Effector memory CD4-positive, alpha-beta T cell (primary cell): ENCODE measurements around the gene TMEM200B.
A peak's percentile ranks its signal among the peaks of the same experiment; 100 is the strongest.

Source experiments
- DNase-seq, 3 donors: peaks; one replicate each; pipeline ENCODE4 v3.0.0-alpha.2; 2020
- H3K27ac ChIP-seq: 2 replicates; pipeline ENCODE4 v1.7.0; 2013; ENCODE audit warnings: mild to moderate bottlenecking, low read length, moderate library complexity; ENCODE audit not compliant: insufficient read depth, poor library complexity, severe bottlenecking
- H3K27me3 ChIP-seq: replicated peaks from 2 replicates; pipeline ENCODE4 v1.7.0; 2013; ENCODE audit warnings: mild to moderate bottlenecking, low read length; ENCODE audit not compliant: insufficient read depth, control insufficient read depth, poor library complexity, severe bottlenecking
- H3K36me3 ChIP-seq: 2 replicates; pipeline ENCODE4 v1.7.0; 2013; ENCODE audit warnings: mild to moderate bottlenecking, low read length, moderate library complexity; ENCODE audit not compliant: control insufficient read depth, insufficient read depth
- H3K4me1 ChIP-seq: 2 replicates; pipeline ENCODE4 v1.7.0; 2013; ENCODE audit warnings: low read length, mild to moderate bottlenecking; ENCODE audit not compliant: control insufficient read depth, insufficient read depth, poor library complexity, severe bottlenecking
- H3K4me3 ChIP-seq: 2 replicates; pipeline ENCODE4 v1.7.0; 2013; ENCODE audit warnings: low read length, low read depth, mild to moderate bottlenecking; ENCODE audit not compliant: insufficient read depth, poor library complexity, severe bottlenecking
- H3K9me3 ChIP-seq: 2 replicates; pipeline ENCODE4 v1.7.0; 2013; ENCODE audit warnings: mild to moderate bottlenecking, low read length, moderate library complexity; ENCODE audit not compliant: control insufficient read depth

Gene TMEM200B

DNA sequence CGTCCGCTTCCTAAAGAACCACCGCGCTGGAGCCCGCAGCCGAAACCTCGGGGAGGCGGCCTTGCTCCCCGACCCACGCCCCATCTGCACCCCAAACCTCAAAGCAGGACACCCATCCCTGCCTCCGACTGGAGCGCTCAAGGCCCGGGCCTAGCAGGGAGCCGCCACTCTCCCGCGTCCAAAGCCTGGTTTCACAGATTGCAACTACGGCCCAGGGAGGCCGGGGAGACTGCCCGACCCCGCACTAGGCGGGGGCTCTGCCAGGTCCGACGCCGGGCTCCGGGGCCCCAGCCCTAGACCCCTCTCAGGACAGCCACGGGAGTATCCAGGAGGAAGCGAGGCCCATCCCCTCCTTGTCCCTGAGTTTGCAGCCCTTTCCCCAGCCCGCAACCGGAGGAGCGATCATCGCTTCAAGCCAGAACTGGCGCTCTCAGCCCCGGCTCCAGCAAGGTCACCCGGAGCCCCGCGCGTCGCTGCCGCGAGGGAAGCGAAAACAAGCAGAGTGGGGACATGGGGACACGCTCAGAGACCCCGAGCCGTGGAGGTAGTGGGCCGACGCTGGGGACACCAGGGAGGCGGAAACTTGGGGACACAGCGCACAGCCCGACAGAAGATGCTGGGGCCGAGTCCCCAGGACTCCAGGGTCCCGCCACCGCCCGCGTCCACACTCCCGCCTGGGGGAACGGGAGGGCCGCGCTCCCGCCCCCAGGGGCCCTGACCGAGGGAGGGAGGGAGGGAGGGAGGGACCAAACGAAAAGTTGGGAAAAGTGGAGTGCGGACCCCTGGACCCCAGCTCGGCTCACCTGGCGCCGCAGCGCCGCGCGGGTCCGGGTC lies 433 bp downstream of the TMEM200B start:
- no peaks in the 10 kb centered on the region for H3K36me3 ChIP-seq
- peak overlapping the region; percentile 54 for H3K4me3 ChIP-seq
- peaks cover 22% of the 10 kb centered on the region for H3K4me1 ChIP-seq
- peaks cover 37% of the 10 kb centered on the region for H3K27me3 ChIP-seq
- DNase-seq = no peak
- no peak overlapping the region for H3K27ac ChIP-seq
- H3K9me3 ChIP-seq = no peaks in the 10 kb centered on the region

DNA sequence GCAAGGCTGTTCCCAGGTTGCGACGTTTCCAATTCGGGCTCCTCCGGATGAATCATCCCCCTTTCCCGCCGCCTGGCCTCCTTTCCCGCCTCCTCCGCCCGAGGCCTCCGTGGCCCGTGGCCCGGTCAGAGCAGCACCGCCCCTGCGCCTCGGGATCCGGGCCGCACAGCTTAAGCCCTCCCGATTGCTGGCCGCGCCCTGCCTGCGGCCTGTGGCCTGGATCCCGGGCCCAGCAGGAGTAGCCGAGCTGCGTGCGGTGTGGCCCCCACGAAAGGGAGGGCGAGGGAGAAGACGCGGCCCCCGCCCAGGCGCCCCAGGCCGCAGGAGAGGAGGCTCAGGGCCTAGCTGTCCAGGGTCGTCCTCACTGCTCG lies 1.0 kb downstream of the TMEM200B start:
- H3K4me3 ChIP-seq = peak overlapping the region; percentile 54
- peaks cover 37% of the 10 kb centered on the region for H3K27me3 ChIP-seq
- DNase-seq = no peak
- H3K36me3 ChIP-seq = peaks cover 4% of the 10 kb centered on the region
- no peak overlapping the region for H3K27ac ChIP-seq
- peaks cover 22% of the 10 kb centered on the region for H3K4me1 ChIP-seq
- H3K9me3 ChIP-seq = no peaks in the 10 kb centered on the region

DNA sequence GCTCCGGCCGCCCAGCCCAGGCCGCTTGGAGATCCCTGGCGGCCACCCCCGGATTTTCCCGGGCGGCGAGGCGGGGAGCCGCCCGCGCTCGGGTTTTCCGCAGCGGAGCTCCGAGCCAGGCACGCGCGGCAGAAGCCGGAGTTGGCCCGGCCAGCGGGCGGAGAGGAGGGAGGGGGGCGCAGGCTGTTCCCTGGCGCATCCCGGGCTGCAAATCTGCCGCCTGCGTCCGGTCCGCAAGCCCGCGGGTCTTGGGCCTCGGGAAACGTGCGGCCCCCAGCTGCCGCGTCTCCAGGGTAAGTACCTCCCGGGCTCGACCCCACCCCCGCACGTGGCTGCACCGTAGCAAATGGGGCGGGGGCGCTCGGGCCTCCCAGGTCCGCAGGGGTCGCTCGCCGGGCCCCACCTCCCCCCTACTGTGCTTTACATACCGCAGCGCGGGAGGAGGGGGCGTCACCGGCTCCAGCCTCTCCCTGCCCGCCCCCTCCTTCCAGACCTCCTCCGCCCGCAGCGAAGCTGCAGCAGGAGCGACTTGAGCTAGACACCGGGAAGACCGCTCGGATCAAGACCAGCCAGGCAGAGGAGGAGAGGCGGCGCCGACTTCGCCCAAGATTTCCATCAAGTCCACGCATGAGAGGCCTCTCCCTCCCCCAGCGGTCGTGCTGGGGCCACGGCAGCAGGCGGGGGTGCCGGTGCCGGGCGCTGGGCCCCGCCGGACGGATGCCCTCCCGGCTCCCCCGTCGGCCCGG lies 1.6 kb downstream of the TMEM200B start:
- peaks cover 10% of the 10 kb centered on the region for H3K36me3 ChIP-seq
- no peak for DNase-seq
- peaks cover 22% of the 10 kb centered on the region for H3K4me1 ChIP-seq
- no peaks in the 10 kb centered on the region for H3K9me3 ChIP-seq
- no peak overlapping the region for H3K27ac ChIP-seq
- H3K4me3 ChIP-seq = peak overlapping the region; percentile 54
- peaks cover 37% of the 10 kb centered on the region for H3K27me3 ChIP-seq

- Histone ChIP-seq H3K4me3 (peak overlapping the region; percentile 54), H3K4me1 (peaks cover 22% of the 10 kb centered on the region), H3K36me3 (peaks cover 15% of the 10 kb centered on the region), H3K27ac (no peak overlapping the region), H3K27me3 (peaks cover 37% of the 10 kb centered on the region), H3K9me3 (no peaks in the 10 kb centered on the region)
- DNase-seq = no peak
Measured at GRCh38 chr1:29121516-29121935, 2.2 kb downstream of the TMEM200B start.

DNA sequence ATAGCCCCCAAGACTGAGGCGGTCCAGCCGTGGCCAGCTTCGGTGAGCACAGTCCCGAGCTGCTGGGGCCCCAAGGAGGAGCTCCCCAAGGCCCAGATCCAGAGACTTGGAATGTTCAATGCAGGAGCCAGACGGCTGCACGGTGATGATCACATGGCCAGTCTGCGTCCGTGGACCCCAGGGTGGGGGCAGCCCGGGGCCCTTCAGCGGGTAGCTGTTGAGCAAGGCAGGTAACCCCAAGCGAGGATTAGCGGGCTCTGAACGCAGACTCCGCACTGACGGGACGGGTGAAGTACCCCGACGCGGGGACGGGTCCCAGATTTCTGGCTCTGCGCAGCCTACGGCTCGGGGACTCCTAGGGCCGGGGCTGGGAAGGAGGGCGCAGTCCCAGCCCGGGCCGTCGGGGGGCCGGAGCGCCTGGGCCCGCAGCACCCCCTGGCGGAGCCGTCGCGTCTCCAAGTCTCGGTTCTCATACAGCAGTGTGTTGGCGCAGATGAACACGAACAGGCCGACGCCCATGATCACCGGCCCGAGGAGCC lies 2.7 kb downstream of the TMEM200B start:
- H3K9me3 ChIP-seq = no peaks in the 10 kb centered on the region
- peaks cover 37% of the 10 kb centered on the region for H3K27me3 ChIP-seq
- peaks cover 20% of the 10 kb centered on the region for H3K36me3 ChIP-seq
- H3K4me1 ChIP-seq = peaks cover 22% of the 10 kb centered on the region
- DNase-seq = peak; percentile 15 to 42 (median 40)
- H3K4me3 ChIP-seq = no peak overlapping the region
- H3K27ac ChIP-seq = no peak overlapping the region

GRCh38 chr1:29120367-29120766 lies 3.3 kb downstream of the TMEM200B start:
- peaks cover 26% of the 10 kb centered on the region for H3K36me3 ChIP-seq
- H3K27ac ChIP-seq = no peak overlapping the region
- no peaks in the 10 kb centered on the region for H3K9me3 ChIP-seq
- no peak for DNase-seq
- H3K4me3 ChIP-seq = no peak overlapping the region
- peaks cover 37% of the 10 kb centered on the region for H3K27me3 ChIP-seq
- H3K4me1 ChIP-seq = peaks cover 22% of the 10 kb centered on the region

GRCh38 chr1:29119121-29119929 lies 4.4 kb downstream of the TMEM200B start:
- DNase-seq = no peak
- no peaks in the 10 kb centered on the region for H3K9me3 ChIP-seq
- H3K36me3 ChIP-seq = peaks cover 31% of the 10 kb centered on the region
- H3K27me3 ChIP-seq = peaks cover 31% of the 10 kb centered on the region
- no peak overlapping the region for H3K27ac ChIP-seq
- H3K4me1 ChIP-seq = peaks cover 19% of the 10 kb centered on the region
- no peak overlapping the region for H3K4me3 ChIP-seq

DNA sequence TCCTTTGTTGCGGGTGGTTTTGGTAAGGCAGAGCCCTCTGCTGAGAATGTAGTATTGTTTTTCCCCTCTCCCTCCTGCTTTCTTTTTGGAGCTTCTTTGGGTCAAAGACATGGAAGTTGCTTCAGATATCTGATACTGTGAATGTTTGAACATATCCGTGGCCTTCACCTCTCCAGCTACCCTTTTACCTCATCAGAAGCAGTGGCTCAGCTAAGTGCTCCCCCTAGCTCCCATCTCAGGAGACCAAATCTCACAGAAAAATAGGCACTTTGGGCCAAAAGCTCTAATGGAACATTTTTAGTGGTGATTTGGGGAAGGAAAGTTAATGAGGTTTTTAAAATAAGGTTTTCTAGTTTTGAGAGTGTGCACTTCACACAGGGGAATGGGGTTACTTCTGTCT lies 6.3 kb downstream of the TMEM200B start:
- H3K36me3 ChIP-seq = peaks cover 51% of the 10 kb centered on the region
- H3K27ac ChIP-seq = no peak overlapping the region
- H3K9me3 ChIP-seq = no peaks in the 10 kb centered on the region
- no peak overlapping the region for H3K4me3 ChIP-seq
- peaks cover 9% of the 10 kb centered on the region for H3K4me1 ChIP-seq
- H3K27me3 ChIP-seq = peaks cover 15% of the 10 kb centered on the region
- no peak for DNase-seq

DNA sequence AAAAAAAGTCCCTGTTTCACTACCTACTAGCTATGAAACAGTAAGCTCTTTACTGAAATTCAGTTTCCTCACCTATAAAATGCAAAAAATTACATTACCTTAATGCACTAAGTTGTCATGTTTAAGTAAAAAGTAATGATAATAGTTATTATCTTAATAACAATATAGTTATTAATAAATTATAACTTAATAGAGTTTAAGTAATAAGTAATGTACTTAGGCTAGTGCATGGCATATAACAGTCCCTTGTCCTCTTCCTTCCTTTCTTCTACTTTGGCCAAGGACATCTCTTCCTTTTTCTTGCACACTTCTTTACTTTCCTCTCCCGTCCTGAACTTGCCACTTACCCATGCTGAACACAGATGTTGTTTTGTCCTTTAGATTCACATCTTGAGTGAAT lies 9.0 kb downstream of the TMEM200B start:
- H3K9me3 ChIP-seq = no peaks in the 10 kb centered on the region
- H3K4me3 ChIP-seq = no peak overlapping the region
- peaks cover 72% of the 10 kb centered on the region for H3K36me3 ChIP-seq
- no peaks in the 10 kb centered on the region for H3K4me1 ChIP-seq
- no peak for DNase-seq
- no peak overlapping the region for H3K27ac ChIP-seq
- H3K27me3 ChIP-seq = no peaks in the 10 kb centered on the region
